ENCODE results near the gene TGM5. TPM values are rescaled to one million over a fixed set of nuclear protein-coding genes. Genes with fewer than 3 reads are reported as not detected.

The TGM5 gene
- total RNA-seq, 4 donors from 2014 or later: 12.1 TPM; not detected in 3

GRCh38 chr15:43225201-43225949, 41.4 kb downstream of the TGM5 start:
- H3K9me3 ChIP-seq: no peaks in the 10 kb centered on the region
- H3K27ac ChIP-seq: no peak overlapping the region
- intact Hi-C loops (cut with DNase I; ENCODE audit: low total_unique reads) (loop anchor here (10.0 kb wide), 1 partner anchor 59 kb away; no protein-coding TSS in a partner anchor), in situ Hi-C loops (cut with MboI; ENCODE audit: low pct_ligation_motif_present in 1 of 4, low pct_unique_long_range_greater_than_20kb in 1 of 4, low sequenced_read_pairs in 3 of 4) (loop anchor here in 1 of 4 donors (5.0 kb wide), 1 partner anchor 52 kb away; no protein-coding TSS in a partner anchor)
- H3K4me1 ChIP-seq: no peaks in the 10 kb centered on the region
- H3K36me3 ChIP-seq: no peaks in the 10 kb centered on the region
- DNase-seq: peak; percentile 18
- H3K27me3 ChIP-seq: no peaks in the 10 kb centered on the region
- H3K4me3 ChIP-seq: no peak overlapping the region
- 18 to 40% methylated on average over 2 to 16 of the region's 16 CpGs for WGBS, 2 donors (ENCODE audit: low coverage in 1 of 2)
- no peak for TF ChIP-seq POLR2AphosphoS5 (IDR thresholded peaks at IDR 0.05)
- TF ChIP-seq, protein P1, sequence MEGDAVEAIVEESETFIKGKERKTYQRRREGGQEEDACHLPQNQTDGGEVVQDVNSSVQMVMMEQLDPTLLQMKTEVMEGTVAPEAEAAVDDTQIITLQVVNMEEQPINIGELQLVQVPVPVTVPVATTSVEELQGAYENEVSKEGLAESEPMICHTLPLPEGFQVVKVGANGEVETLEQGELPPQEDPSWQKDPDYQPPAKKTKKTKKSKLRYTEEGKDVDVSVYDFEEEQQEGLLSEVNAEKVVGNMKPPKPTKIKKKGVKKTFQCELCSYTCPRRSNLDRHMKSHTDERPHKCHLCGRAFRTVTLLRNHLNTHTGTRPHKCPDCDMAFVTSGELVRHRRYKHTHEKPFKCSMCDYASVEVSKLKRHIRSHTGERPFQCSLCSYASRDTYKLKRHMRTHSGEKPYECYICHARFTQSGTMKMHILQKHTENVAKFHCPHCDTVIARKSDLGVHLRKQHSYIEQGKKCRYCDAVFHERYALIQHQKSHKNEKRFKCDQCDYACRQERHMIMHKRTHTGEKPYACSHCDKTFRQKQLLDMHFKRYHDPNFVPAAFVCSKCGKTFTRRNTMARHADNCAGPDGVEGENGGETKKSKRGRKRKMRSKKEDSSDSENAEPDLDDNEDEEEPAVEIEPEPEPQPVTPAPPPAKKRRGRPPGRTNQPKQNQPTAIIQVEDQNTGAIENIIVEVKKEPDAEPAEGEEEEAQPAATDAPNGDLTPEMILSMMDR (IDR thresholded peaks at IDR 0.05): peak; percentile 54 to 64 (median 60)
- no peak for TF ChIP-seq EP300 (IDR thresholded peaks at IDR 0.05; ENCODE audit: low read depth)
- TF ChIP-seq POLR2A (IDR thresholded peaks at IDR 0.05): no peak

DNA sequence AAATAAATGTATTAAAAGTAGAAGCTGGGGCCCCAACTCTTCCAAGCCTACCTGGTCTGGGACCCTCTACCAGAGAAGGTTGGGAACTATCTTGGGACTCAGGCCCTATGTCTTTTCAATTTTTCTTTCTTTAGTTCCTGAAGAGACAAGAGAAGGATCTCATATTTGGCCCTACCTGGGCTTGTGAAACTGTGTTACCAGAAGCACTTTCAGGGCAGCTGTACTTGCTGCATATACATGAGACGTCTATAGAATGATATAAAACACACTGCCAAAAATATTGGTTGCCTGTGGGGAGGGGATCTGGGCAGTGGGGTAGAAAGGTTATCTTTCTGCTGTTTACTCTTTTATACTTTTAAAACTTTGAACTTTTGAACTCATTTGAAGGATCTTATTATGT, 45.3 kb downstream of the TGM5 start:
- no peaks in the 10 kb centered on the region for H3K4me1 ChIP-seq
- 54% methylated on average over 1 of the region's 1 CpG; no CpG with 5 or more reads in 1 of the 2 donors for WGBS, 2 donors (ENCODE audit: low coverage in 1 of 2)
- DNase-seq: no peak
- no peak overlapping the region for H3K4me3 ChIP-seq
- intact Hi-C loops (cut with DNase I; ENCODE audit: low total_unique reads): loop anchor here (10.0 kb wide), 1 partner anchor 63 kb away; no protein-coding TSS in a partner anchor
- no peaks in the 10 kb centered on the region for H3K36me3 ChIP-seq
- no peaks in the 10 kb centered on the region for H3K9me3 ChIP-seq
- no peaks in the 10 kb centered on the region for H3K27me3 ChIP-seq
- TF ChIP-seq POLR2AphosphoS5 (IDR thresholded peaks at IDR 0.05) (no peak), EP300 (IDR thresholded peaks at IDR 0.05; ENCODE audit: low read depth) (no peak), POLR2A (IDR thresholded peaks at IDR 0.05) (no peak)
- TF ChIP-seq, protein P1 (IDR thresholded peaks at IDR 0.05): no peak
- H3K27ac ChIP-seq: no peak overlapping the region
- in situ Hi-C loops (cut with MboI; ENCODE audit: low pct_ligation_motif_present in 1 of 4, low pct_unique_long_range_greater_than_20kb in 1 of 4, low sequenced_read_pairs in 3 of 4): no loop called here

DNA sequence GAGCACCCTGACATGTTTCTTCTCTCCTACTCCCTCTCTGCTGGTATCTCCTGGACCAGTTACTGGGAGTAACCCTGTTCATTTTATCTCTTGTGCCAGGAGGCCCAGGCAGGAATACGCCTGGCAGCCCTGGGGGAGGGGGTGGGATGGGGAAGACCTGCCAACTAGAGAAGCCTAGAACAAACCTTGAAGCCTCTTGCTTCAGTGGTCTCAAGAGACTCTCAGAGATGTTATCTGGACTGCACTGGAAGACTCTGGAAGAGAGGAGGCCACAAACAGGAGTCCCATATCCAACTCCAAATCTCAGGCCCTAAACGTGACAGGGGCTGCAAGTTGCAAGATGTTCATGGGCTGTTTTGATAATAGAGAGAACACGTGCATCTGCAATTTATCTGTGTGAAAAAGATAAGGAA, 45.7 kb downstream of the TGM5 start, which contains the start of gene EPB42:
Gene EPB42 (minus strand): TSS at position 28 of the 413 bp plus-strand sequence. CDS start 193 bp downstream, outside the sequence.
- no peak within 1 kb of the TSS for H3K4me3 ChIP-seq
- in situ Hi-C loops (cut with MboI; ENCODE audit: low pct_ligation_motif_present in 1 of 4, low pct_unique_long_range_greater_than_20kb in 1 of 4, low sequenced_read_pairs in 3 of 4): no loop called here
- intact Hi-C loops (cut with DNase I; ENCODE audit: low total_unique reads): loop anchor here (10.0 kb wide), 1 partner anchor 64 kb away; no protein-coding TSS in a partner anchor
- H3K36me3 ChIP-seq: no peaks in the 10 kb centered on the region
- TF ChIP-seq, protein P1 (IDR thresholded peaks at IDR 0.05): no peak
- no peak for TF ChIP-seq POLR2A (IDR thresholded peaks at IDR 0.05)
- no peak for TF ChIP-seq POLR2AphosphoS5 (IDR thresholded peaks at IDR 0.05)
- TF ChIP-seq EP300 (IDR thresholded peaks at IDR 0.05; ENCODE audit: low read depth): no peak
- H3K27me3 ChIP-seq: no peaks in the 10 kb centered on the region
- 50 to 70% methylated on average over 2 to 3 of the region's 3 CpGs for WGBS, 2 donors (ENCODE audit: low coverage in 1 of 2)
- DNase-seq: no peak
- no peak within 1 kb of the TSS for H3K27ac ChIP-seq
- H3K4me1 ChIP-seq: no peaks in the 10 kb centered on the region
- H3K9me3 ChIP-seq: no peaks in the 10 kb centered on the region

All from transverse colon (tissue), 4 donors.